Fibroblast of mammary gland (primary cell): ENCODE results near the gene PRKAG2.

Source experiments
- DNase-seq: peaks from one replicate; pipeline ENCODE4 v3.0.0-alpha.2; 2010; ENCODE audit warnings: low read depth
- H3K4me3 ChIP-seq: 2 replicates; pipeline ENCODE4 v1.5.1; 2011; ENCODE audit warnings: low read depth, mild to moderate bottlenecking, low read length, moderate library complexity; ENCODE audit not compliant: control insufficient read depth
- CTCF ChIP-seq: conservative IDR thresholded peaks from 2 replicates; pipeline ENCODE4 v1.5.1; 2011; ENCODE audit warnings: low read depth, low read length, inconsistent platforms; ENCODE audit not compliant: control insufficient read depth, insufficient read depth

PRKAG2 gene

GRCh38 chr7:151856098-151856497, 20.8 kb downstream of the PRKAG2 start:
- no peak overlapping the region for H3K4me3 ChIP-seq
- no peak for TF ChIP-seq CTCF
- no peak for DNase-seq

GRCh38 chr7:151854720-151855071, 22.2 kb downstream of the PRKAG2 start:
- no peak for TF ChIP-seq CTCF
- H3K4me3 ChIP-seq: no peak overlapping the region
- DNase-seq: no peak

- no peak overlapping the region for H3K4me3 ChIP-seq
- DNase-seq: no peak
- no peak for TF ChIP-seq CTCF
These were observed 22.8 kb downstream of the PRKAG2 start for GRCh38 chr7:151853896-151854719.

GRCh38 chr7:151852486-151853396, 24.2 kb downstream of the PRKAG2 start:
- no peak for DNase-seq
- H3K4me3 ChIP-seq: no peak overlapping the region
- TF ChIP-seq CTCF: no peak

- no peak for DNase-seq
- no peak for TF ChIP-seq CTCF
- H3K4me3 ChIP-seq: no peak overlapping the region
These were observed 25.1 kb downstream of the PRKAG2 start for GRCh38 chr7:151851782-151852181.

GRCh38 chr7:151851145-151851751, 25.7 kb downstream of the PRKAG2 start:
- DNase-seq: no peak
- H3K4me3 ChIP-seq: no peak overlapping the region
- TF ChIP-seq CTCF: no peak
